Lung (tissue), 12 donors: Measurements from ENCODE around the gene MEIKIN. TPM values are rescaled to one million over a fixed set of nuclear protein-coding genes. Genes with fewer than 3 reads are reported as not detected.

ENCODE experiments used
- ATAC-seq: fragments of 200-7000 bp; cut with Tn5 transposase; one replicate; pipeline ENCODE4 v1.9.1; 2020; ENCODE audit warnings: moderate number of reproducible peaks; ENCODE audit not compliant: insufficient read depth, low FRiP score
- DNase-seq, 3 donors: peaks; one replicate each; pipeline ENCODE4 v3.0.0-alpha.2; 2013 to 2017
- H3K27ac ChIP-seq, 2 donors: one replicate each; pipeline ENCODE4 v1.5.1; 2013; ENCODE audit warnings: mild to moderate bottlenecking in 2 of 2, moderate library complexity in 2 of 2, control low read depth in 1 of 2, inconsistent platforms in 1 of 2, low read depth in 1 of 2, low read length in 1 of 2
- H3K27me3 ChIP-seq, 3 donors: one replicate each; pipeline ENCODE4 v1.5.1; 2013; ENCODE audit warnings: low read length in 2 of 3; ENCODE audit not compliant: control insufficient read depth in 3 of 3, insufficient read depth in 3 of 3
- H3K36me3 ChIP-seq, 4 donors: one replicate each; pipeline ENCODE4 v1.5.1; 2013; ENCODE audit warnings: low read length in 4 of 4, mild to moderate bottlenecking in 1 of 4, moderate library complexity in 1 of 4; ENCODE audit not compliant: control insufficient read depth in 4 of 4, insufficient read depth in 4 of 4
- H3K4me1 ChIP-seq, 5 donors: one replicate each; pipeline ENCODE4 v1.5.1; 2013; ENCODE audit warnings: low read length in 5 of 5, mild to moderate bottlenecking in 2 of 5, moderate library complexity in 1 of 5; ENCODE audit not compliant: control insufficient read depth in 5 of 5, insufficient read depth in 5 of 5
- H3K4me3 ChIP-seq: one replicate; pipeline ENCODE4 v1.5.1; 2013; ENCODE audit warnings: mild to moderate bottlenecking, control low read depth, moderate library complexity
- H3K9ac ChIP-seq, 2 donors: one replicate each; pipeline ENCODE4 v1.5.1; 2013; ENCODE audit warnings: low read length in 2 of 2, control low read depth in 1 of 2; ENCODE audit not compliant: insufficient read depth in 1 of 2
- H3K9me3 ChIP-seq, 4 donors: one replicate each; pipeline ENCODE4 v1.5.1; 2013; ENCODE audit warnings: low read length in 3 of 4, mild to moderate bottlenecking in 1 of 4, moderate library complexity in 1 of 4; ENCODE audit not compliant: control insufficient read depth in 4 of 4, insufficient read depth in 3 of 4
- WGBS, 2 donors: extraction: QIAGEN DNeasy Blood & Tissue Kit; methylation state at CpG; one replicate each; pipeline ENCODE4 v1.1.7; 2013; 5-methylcytosine and 5-hydroxymethylcytosine counted together
- polyA plus RNA-seq, 2 donors: library from polyadenylated mRNA; stranded (reverse); fragments of 200-250 nt; gene quantifications; one replicate each; pipeline ENCODE4 v1.2.1, GENCODE V29; 2013
- total RNA-seq, 2 donors: library from RNA; depleted of rRNA in 1 of 2; stranded (reverse); fragments of >200 nt in 1 of 2; gene quantifications; one replicate each; pipeline ENCODE4 v1.2.1, GENCODE V29; 2014 to 2021
- TF ChIP-seq, protein P1 (sequence below): IDR thresholded peaks from 2 replicates; pipeline ENCODE4 v1.5.1; 2012; ENCODE audit warnings: mild to moderate bottlenecking; ENCODE audit errors: control extremely low read depth, extremely low read depth
- donor health status: control.
- donor health status: control.
- donor health status: Bipolar disorder and iron deficiency.
- donor health status: healthy.
- donor health status: DM: yes; HTN: yes; CAD: no.

Gene MEIKIN
- total and polyA plus RNA-seq, 4 donors, result 0.08 to 0.32 TPM; not detected in 2

DNA sequence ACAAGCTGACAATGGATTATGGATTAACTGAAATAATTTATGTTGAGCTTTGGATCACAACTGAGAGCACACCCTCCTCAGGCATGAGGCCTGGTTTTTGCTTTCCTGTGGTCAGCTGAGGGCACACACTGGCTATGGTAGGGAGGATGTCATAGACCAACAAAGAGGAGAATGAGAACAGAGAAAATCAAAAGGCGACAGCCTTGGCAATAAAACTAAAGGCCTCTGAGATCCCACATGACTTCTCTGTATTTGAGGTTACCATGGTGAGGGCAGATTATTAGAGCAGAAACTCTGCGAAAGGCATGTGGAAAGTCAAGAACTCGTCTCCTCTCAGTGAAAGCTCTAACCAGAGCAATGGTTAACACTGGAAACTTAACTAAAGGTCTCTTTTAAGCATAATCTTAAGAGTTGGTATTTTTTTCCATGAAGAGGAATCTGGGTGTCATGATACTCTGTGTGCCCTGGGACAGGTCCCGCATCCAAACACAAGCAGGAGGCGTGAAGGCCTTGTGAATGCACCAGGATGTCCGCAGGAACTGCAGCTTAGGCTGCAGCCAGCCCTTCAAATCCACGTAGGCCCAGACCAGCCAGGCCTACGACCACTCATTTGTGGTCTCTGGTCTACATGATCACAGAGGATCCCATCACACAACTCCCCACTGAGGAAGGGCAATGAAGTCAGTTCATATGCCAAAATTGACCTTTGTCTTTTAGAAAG, 12.4 kb upstream of the MEIKIN start:
- DNase-seq, result peak in 1 of 3 donors; percentile 4
- no peaks in the 10 kb centered on the region for H3K27me3 ChIP-seq

DNA sequence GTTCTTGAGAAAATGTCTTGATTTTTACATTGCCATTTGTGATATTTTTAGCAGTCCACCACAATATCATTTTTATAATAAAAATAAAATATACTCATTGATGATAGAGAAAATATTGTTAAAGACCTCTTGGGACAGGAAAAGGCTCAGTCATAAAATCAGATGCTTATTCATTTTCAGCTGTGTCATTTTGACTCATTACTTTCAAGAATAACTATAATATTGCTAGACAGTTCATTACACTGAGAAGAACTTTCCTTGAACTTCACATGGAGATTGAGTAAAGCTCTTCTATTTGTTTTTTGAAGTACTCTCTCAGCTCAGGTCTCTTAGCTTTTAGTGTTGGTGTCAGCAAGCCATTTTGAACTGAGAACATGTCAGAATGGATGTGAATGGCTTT, 8.5 kb upstream of the MEIKIN start:
- ATAC-seq, result no peak
- no peaks in the 10 kb centered on the region for H3K27me3 ChIP-seq

More for the DNA sequence above, 12.4 kb upstream of the MEIKIN start:
- no peak overlapping the region for H3K4me3 ChIP-seq
- H3K27ac ChIP-seq, result no peak overlapping the region
- no peaks in the 10 kb centered on the region for H3K9me3 ChIP-seq
- no peak overlapping the region for H3K9ac ChIP-seq
- ATAC-seq, result no peak
- no peaks in the 10 kb centered on the region for H3K4me1 ChIP-seq
- 84 to 85% methylated on average over 8 of the region's 8 CpGs for WGBS, 2 donors
- TF ChIP-seq, protein P1, sequence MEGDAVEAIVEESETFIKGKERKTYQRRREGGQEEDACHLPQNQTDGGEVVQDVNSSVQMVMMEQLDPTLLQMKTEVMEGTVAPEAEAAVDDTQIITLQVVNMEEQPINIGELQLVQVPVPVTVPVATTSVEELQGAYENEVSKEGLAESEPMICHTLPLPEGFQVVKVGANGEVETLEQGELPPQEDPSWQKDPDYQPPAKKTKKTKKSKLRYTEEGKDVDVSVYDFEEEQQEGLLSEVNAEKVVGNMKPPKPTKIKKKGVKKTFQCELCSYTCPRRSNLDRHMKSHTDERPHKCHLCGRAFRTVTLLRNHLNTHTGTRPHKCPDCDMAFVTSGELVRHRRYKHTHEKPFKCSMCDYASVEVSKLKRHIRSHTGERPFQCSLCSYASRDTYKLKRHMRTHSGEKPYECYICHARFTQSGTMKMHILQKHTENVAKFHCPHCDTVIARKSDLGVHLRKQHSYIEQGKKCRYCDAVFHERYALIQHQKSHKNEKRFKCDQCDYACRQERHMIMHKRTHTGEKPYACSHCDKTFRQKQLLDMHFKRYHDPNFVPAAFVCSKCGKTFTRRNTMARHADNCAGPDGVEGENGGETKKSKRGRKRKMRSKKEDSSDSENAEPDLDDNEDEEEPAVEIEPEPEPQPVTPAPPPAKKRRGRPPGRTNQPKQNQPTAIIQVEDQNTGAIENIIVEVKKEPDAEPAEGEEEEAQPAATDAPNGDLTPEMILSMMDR, result no peak
- H3K36me3 ChIP-seq, result no peaks in the 10 kb centered on the region

DNA sequence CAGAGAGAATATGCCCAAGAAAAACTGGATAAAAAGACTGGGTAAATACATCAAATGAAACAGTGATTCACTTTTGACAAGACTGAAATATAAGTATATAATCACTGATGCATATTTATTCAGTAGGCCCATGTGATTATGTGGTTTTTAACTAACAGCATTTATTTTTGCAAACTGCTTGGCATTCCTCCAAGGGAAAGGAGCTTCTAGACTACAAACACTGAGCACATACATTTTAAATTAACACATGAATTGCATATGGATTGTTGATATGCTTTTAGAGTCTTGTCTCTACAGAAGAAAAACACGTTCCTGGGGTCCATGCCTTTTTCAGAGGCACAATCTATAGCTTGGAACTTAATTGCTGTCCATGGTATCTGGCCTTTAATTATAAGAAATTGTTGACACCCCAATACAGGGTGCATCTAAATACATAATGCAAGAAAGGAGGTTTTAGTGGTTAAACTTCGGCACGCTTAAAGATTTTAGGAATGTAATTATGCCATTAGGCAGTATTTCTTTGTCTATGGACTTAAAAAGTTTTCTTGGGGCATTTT, 6.9 kb upstream of the MEIKIN start:
- no peaks in the 10 kb centered on the region for H3K4me1 ChIP-seq
- no peak overlapping the region for H3K9ac ChIP-seq
- no peaks in the 10 kb centered on the region for H3K36me3 ChIP-seq
- H3K27me3 ChIP-seq, result no peaks in the 10 kb centered on the region
- no peak for ATAC-seq
- no peaks in the 10 kb centered on the region for H3K9me3 ChIP-seq
- TF ChIP-seq, protein P1, result no peak
- DNase-seq, result peak in 2 of 3 donors; percentile 28 to 59
- no peak overlapping the region for H3K27ac ChIP-seq
- 54 to 68% methylated on average over 3 of the region's 3 CpGs for WGBS, 2 donors
- H3K4me3 ChIP-seq, result no peak overlapping the region

More for the DNA sequence above, 8.5 kb upstream of the MEIKIN start:
- Histone ChIP-seq H3K9ac (no peak overlapping the region), H3K4me3 (no peak overlapping the region), H3K27ac (no peak overlapping the region), H3K9me3 (no peaks in the 10 kb centered on the region), H3K36me3 (no peaks in the 10 kb centered on the region), H3K4me1 (no peaks in the 10 kb centered on the region)
- no peak for DNase-seq
- TF ChIP-seq, protein P1, result no peak
